ENCODE data around the gene DDC.
"Not testable (repeated sequence)": the region's sequence is repeated elsewhere in the genome, so short reads cannot be mapped to it uniquely, and the experiment has no call there.

The DDC gene

GRCh38 chr7:50528266-50529092 is 36.7 kb downstream of the DDC start:
- in situ Hi-C loops (cut with HindIII; ENCODE audit: low sequenced_read_pairs) = no loop called here
- no peak for TF ChIP-seq CTCF (IDR thresholded peaks at IDR 0.05; ENCODE audit: low read depth, low read length, missing control alignments)
- no peak overlapping the region for H3K4me3 ChIP-seq (ENCODE audit: low read depth, low read length)
- no peak for DNase-seq (ENCODE audit: low read depth)

- DNase-seq (ENCODE audit: low read depth); in situ Hi-C loops (cut with HindIII; ENCODE audit: low sequenced_read_pairs): not testable (repeated sequence)
These were observed 45.9 kb downstream of the DDC start for GRCh38 chr7:50519350-50519749.

GRCh38 chr7:50513166-50513871 is 51.9 kb downstream of the DDC start:
- DNase-seq (ENCODE audit: low read depth) = no peak
- no peak overlapping the region for H3K4me3 ChIP-seq (ENCODE audit: low read depth, low read length)
- TF ChIP-seq CTCF (IDR thresholded peaks at IDR 0.05; ENCODE audit: low read depth, low read length, missing control alignments) = no peak

More at GRCh38 chr7:50519350-50519749, 45.9 kb downstream of the DDC start:
- H3K4me3 ChIP-seq (ENCODE audit: low read depth, low read length) = not testable (repeated sequence)

GRCh38 chr7:50512384-50512783 is 52.8 kb downstream of the DDC start:
- in situ Hi-C loops (cut with HindIII; ENCODE audit: low sequenced_read_pairs) = no loop called here
- DNase-seq (ENCODE audit: low read depth) = no peak
- no peak overlapping the region for H3K4me3 ChIP-seq (ENCODE audit: low read depth, low read length)
- no peak for TF ChIP-seq CTCF (IDR thresholded peaks at IDR 0.05; ENCODE audit: low read depth, low read length, missing control alignments)

More at GRCh38 chr7:50513166-50513871, 51.9 kb downstream of the DDC start:
- in situ Hi-C loops (cut with HindIII; ENCODE audit: low sequenced_read_pairs) = no loop called here

GRCh38 chr7:50509459-50509858 is 55.7 kb downstream of the DDC start:
- DNase-seq (ENCODE audit: low read depth) = no peak
- no peak overlapping the region for H3K4me3 ChIP-seq (ENCODE audit: low read depth, low read length)
- TF ChIP-seq CTCF (IDR thresholded peaks at IDR 0.05; ENCODE audit: low read depth, low read length, missing control alignments) = no peak
- in situ Hi-C loops (cut with HindIII; ENCODE audit: low sequenced_read_pairs) = no loop called here

GRCh38 chr7:50508471-50508943 is 56.7 kb downstream of the DDC start:
- in situ Hi-C loops (cut with HindIII; ENCODE audit: low sequenced_read_pairs) = no loop called here
- no peak overlapping the region for H3K4me3 ChIP-seq (ENCODE audit: low read depth, low read length)
- no peak for TF ChIP-seq CTCF (IDR thresholded peaks at IDR 0.05; ENCODE audit: low read depth, low read length, missing control alignments)
- no peak for DNase-seq (ENCODE audit: low read depth)
